ENCODE results near the gene TMEM132A. TPM values are rescaled to one million over a fixed set of nuclear protein-coding genes. Genes with fewer than 3 reads are reported as not detected.

TMEM132A gene
- total and polyA plus RNA-seq, 2 of the 13 experiments (the other 11 are each of a cell fraction or from before 2014, with no cell fraction given): 11.1 to 32.9 TPM

DNA sequence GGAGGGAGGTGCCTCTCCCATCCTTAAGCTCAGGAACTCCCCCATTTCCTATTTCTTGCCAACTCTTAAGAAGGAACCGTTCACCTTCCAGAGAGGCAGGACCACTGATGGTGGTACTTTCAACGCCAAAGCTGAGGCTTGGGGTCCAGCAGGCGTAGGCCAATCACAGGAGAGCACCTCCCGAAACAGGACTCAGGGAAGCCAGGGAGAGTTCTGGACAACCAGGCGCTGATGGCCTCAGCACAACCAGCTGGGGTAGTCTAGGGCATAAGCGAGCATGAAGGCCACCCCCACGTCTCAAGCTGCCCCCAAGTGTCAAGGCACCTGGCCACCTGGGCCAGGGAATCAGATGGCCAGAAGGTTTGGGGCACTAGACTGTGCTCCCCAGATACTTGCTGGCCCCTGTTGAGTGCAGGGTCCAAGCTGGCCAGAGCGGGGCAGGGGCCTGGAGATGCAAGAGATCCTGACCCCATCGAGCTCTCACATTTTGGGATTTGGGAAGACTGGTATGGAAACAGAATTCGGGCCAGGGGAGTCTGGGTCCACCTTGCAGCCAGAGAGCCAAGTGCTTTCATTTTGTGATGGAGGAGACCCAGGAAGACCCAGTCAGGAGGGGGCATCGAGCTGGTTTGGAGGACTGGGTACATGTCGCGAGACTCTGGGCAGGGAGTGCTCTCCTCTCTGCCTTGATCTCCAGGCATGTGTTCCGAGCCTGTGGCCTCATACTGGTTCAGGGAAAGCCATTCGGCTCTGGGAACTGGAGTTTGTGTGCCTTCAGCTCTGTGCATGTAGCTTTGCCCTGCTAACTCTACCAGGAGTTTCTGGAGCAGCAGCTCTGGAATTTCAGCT, 48.1 kb downstream of the TMEM132A start:
- no peaks in the 10 kb centered on the region for H3K4me1 ChIP-seq (ENCODE audit: insufficient read depth, low read length)
- no peak overlapping the region for H2AFZ ChIP-seq (ENCODE audit: low read length)
- no peak for FAIRE-seq
- no peak overlapping the region for H3K4me3 ChIP-seq (replicated peaks in 1 of 3; ENCODE audit: insufficient read depth in 1 of 3, low read depth in 2 of 3, low read length in 3 of 3)
- H3K79me2 ChIP-seq (ENCODE audit: insufficient read depth, low read length): no peaks in the 10 kb centered on the region
- no peak overlapping the region for H3K27ac ChIP-seq (ENCODE audit: extremely low read length, insufficient read depth, low read length)
- no peak overlapping the region for H3K9ac ChIP-seq (ENCODE audit: insufficient read depth, low read depth, low read length)
- ChIA-PET CTCF (ENCODE audit: low intra/inter-chr PET ratio, low total read pairs) (no interaction called here), POLR2A (no interaction called here)
- ATAC-seq: no peak
- TF ChIP-seq ZNF788 (CRISPR knock-in tag; IDR thresholded peaks at IDR 0.05; ENCODE audit: borderline replicate concordance) (no peak), ZSCAN22 (CRISPR knock-in tag; IDR thresholded peaks at IDR 0.05) (no peak), TBX2 (CRISPR knock-in tag; IDR thresholded peaks at IDR 0.05; ENCODE audit: borderline replicate concordance) (no peak), TEAD3 (CRISPR knock-in tag; optimal IDR thresholded peaks at IDR 0.05; ENCODE audit: borderline replicate concordance) (no peak), KLF13 (CRISPR knock-in tag; IDR thresholded peaks at IDR 0.05) (no peak), HHEX (CRISPR knock-in tag; IDR thresholded peaks at IDR 0.05) (no peak), ZBTB20 (CRISPR knock-in tag; IDR thresholded peaks at IDR 0.05; ENCODE audit: borderline replicate concordance, low read depth) (no peak), ZNF138 (CRISPR knock-in tag; IDR thresholded peaks at IDR 0.05; ENCODE audit: low read depth) (no peak), RORA (CRISPR knock-in tag; IDR thresholded peaks at IDR 0.05) (no peak), ZNF329 (CRISPR knock-in tag; IDR thresholded peaks at IDR 0.05; ENCODE audit: low read depth) (no peak)
- H3K4me2 ChIP-seq (ENCODE audit: low read depth, low read length): no peak overlapping the region
- H4K20me1 ChIP-seq (ENCODE audit: insufficient read depth, low read length): no peaks in the 10 kb centered on the region
- H3K36me3 ChIP-seq (replicated peaks in 1 of 2; ENCODE audit: control insufficient read depth in 1 of 2, insufficient read depth in 2 of 2, low read length in 2 of 2): no peaks in the 10 kb centered on the region; a peak in 1 of 5 replicates
- BruUV-seq (replicated peaks): no TSS peak
- intact Hi-C loops (cut with micrococcal nuclease; ENCODE audit: unreplicated experiment) (no loop called here), in situ Hi-C loops (cut with HindIII; ENCODE audit: extremely low pct_ligation_motif_present, low pct_unique_long_range_greater_than_20kb) (no loop called here)
- H3K9me3 ChIP-seq (ENCODE audit: low read length): no peaks in the 10 kb centered on the region
- 17% methylated on average over 8 of the region's 15 CpGs for WGBS (ENCODE audit: low lambda C conversion rate)
- no peak for DNase-seq (ENCODE audit: low spot score)
- peaks cover 7 to 56% of the 10 kb centered on the region in 2 experiments; a peak in 4 of 5 replicates for H3K27me3 ChIP-seq (ENCODE audit: control insufficient read depth in 1 of 2, insufficient read depth in 2 of 2, low read length in 2 of 2)
